Effector memory CD4-positive, alpha-beta T cell (primary cell): Measurements from ENCODE around the gene AKR1D1.
"Not testable (repeated sequence)": the region's sequence is repeated elsewhere in the genome, so short reads cannot be mapped to it uniquely, and the experiment has no call there.

Experiments
- DNase-seq, 3 donors: peaks; one replicate each; pipeline ENCODE4 v3.0.0-alpha.2; 2020
- H3K27ac ChIP-seq: 2 replicates; pipeline ENCODE4 v1.7.0; 2013; ENCODE audit warnings: mild to moderate bottlenecking, low read length, moderate library complexity; ENCODE audit not compliant: insufficient read depth, poor library complexity, severe bottlenecking
- H3K27me3 ChIP-seq: replicated peaks from 2 replicates; pipeline ENCODE4 v1.7.0; 2013; ENCODE audit warnings: mild to moderate bottlenecking, low read length; ENCODE audit not compliant: insufficient read depth, control insufficient read depth, poor library complexity, severe bottlenecking
- H3K36me3 ChIP-seq: 2 replicates; pipeline ENCODE4 v1.7.0; 2013; ENCODE audit warnings: mild to moderate bottlenecking, low read length, moderate library complexity; ENCODE audit not compliant: control insufficient read depth, insufficient read depth
- H3K4me1 ChIP-seq: 2 replicates; pipeline ENCODE4 v1.7.0; 2013; ENCODE audit warnings: low read length, mild to moderate bottlenecking; ENCODE audit not compliant: control insufficient read depth, insufficient read depth, poor library complexity, severe bottlenecking
- H3K4me3 ChIP-seq: 2 replicates; pipeline ENCODE4 v1.7.0; 2013; ENCODE audit warnings: low read length, low read depth, mild to moderate bottlenecking; ENCODE audit not compliant: insufficient read depth, poor library complexity, severe bottlenecking
- H3K9me3 ChIP-seq: 2 replicates; pipeline ENCODE4 v1.7.0; 2013; ENCODE audit warnings: mild to moderate bottlenecking, low read length, moderate library complexity; ENCODE audit not compliant: control insufficient read depth

Gene AKR1D1

DNA sequence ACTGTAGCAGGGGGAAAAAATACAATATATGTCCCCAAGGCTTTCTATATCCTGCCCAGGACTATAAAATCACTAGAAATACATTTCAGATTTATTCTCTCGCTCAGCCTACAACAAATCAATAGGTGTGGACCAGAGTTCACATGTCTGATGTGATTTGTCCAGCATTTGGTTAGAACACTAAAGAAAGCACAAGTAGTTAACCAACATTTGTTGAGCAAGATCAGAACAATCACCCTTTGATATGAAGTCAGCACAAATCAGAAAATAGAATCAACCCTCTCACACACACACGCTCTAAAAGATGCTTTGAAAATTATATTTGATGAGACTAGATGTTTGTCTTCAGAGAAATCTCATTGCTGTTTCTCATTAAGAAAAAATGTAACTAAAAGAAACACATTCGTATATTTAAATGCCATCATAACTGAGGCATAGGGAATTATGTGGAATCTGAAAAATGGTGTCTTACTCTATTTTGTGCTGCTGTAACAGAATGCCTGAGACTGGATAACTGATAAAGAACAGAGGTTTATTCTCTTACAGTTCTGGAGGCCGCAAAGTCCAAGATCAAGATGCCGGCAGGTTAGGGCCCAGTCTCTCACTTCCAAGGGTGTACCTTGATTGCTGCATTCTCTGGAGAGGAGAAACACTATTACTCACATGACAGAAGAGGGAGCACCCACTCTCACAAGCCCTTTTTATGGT, 10.5 kb downstream of the AKR1D1 start:
- H3K27me3 ChIP-seq: no peaks in the 10 kb centered on the region
- H3K36me3 ChIP-seq: no peaks in the 10 kb centered on the region

GRCh38 chr7:138089080-138089901, 13.0 kb downstream of the AKR1D1 start:
- H3K36me3 ChIP-seq: no peaks in the 10 kb centered on the region
- H3K27ac ChIP-seq: no peak overlapping the region
- no peaks in the 10 kb centered on the region for H3K27me3 ChIP-seq
- H3K4me1 ChIP-seq: no peaks in the 10 kb centered on the region
- no peak overlapping the region for H3K4me3 ChIP-seq
- no peak for DNase-seq
- no peaks in the 10 kb centered on the region for H3K9me3 ChIP-seq

More for the DNA sequence above, 10.5 kb downstream of the AKR1D1 start:
- H3K9me3 ChIP-seq: no peaks in the 10 kb centered on the region
- DNase-seq: no peak
- no peak overlapping the region for H3K4me3 ChIP-seq
- H3K27ac ChIP-seq: no peak overlapping the region
- no peaks in the 10 kb centered on the region for H3K4me1 ChIP-seq

DNA sequence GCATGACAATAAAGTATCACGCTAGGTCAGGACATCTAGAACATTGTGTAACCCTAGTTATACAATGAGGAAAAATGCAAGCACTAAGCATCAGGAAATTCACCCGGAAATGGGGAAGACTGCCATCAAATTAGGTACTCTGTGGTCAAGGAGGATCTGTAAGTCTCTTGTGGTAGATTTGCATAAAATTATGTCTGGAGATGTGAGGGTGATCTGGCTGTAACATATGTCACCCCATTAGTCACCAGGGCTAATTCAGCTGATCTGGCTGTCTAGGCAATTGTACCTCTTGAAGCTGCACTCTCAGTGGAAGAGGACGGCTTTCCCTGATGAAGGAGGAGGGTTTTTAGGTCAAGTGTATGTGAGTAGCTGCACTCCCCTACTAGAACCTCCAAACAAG, 14.8 kb downstream of the AKR1D1 start:
- no peak for DNase-seq
- H3K27ac ChIP-seq: no peak overlapping the region
- no peaks in the 10 kb centered on the region for H3K36me3 ChIP-seq
- no peak overlapping the region for H3K4me3 ChIP-seq
- no peaks in the 10 kb centered on the region for H3K4me1 ChIP-seq
- no peaks in the 10 kb centered on the region for H3K9me3 ChIP-seq
- H3K27me3 ChIP-seq: no peaks in the 10 kb centered on the region

DNA sequence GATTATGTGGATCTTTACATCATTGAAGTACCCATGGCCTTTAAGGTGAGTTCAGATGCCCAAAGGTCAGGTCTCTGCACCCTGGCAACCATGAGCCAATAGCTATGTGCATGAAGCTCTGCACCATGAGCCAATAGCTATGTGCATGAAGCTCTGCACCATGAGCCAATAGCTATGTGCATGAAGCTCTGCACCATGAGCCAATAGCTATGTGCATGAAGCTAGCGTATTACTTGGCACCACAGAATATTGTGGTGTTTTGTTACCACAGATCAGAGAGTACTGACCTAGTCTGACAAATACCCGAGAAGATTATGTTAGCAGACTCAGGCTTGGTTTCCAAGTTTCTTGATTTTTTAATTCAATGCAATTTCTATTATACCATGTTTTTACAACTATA, 15.6 kb downstream of the AKR1D1 start:
- H3K27me3 ChIP-seq, H3K4me3 ChIP-seq, H3K36me3 ChIP-seq, H3K4me1 ChIP-seq, H3K27ac ChIP-seq, DNase-seq, H3K9me3 ChIP-seq: not testable (repeated sequence)

DNA sequence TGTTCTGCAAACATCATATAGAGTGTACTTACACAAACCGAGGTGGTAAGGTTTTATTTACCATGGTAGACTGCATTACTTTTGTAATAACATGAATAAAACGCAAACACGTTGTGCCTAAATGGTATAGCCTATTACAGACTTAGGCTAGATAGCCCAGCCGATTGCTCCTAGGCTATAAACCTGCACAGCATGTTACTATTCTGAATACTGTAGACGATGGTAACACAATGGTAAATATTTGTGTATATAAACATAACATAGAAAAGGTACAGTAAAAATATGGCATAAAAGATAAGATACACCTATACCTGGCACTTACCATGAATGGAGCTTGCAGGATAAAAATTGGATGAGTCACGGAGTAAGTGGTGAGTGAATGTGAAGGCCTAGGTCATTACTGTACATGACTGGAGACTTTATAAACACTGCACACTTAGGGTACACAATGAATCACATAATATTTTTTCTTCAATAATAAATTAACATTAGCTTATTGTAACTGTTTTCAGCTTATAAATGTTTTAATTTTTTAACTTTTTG, 16.3 kb downstream of the AKR1D1 start:
- Histone ChIP-seq H3K4me3 (no peak overlapping the region), H3K9me3 (no peaks in the 10 kb centered on the region), H3K4me1 (no peaks in the 10 kb centered on the region), H3K36me3 (no peaks in the 10 kb centered on the region), H3K27me3 (no peaks in the 10 kb centered on the region), H3K27ac (no peak overlapping the region)
- DNase-seq: no peak

DNA sequence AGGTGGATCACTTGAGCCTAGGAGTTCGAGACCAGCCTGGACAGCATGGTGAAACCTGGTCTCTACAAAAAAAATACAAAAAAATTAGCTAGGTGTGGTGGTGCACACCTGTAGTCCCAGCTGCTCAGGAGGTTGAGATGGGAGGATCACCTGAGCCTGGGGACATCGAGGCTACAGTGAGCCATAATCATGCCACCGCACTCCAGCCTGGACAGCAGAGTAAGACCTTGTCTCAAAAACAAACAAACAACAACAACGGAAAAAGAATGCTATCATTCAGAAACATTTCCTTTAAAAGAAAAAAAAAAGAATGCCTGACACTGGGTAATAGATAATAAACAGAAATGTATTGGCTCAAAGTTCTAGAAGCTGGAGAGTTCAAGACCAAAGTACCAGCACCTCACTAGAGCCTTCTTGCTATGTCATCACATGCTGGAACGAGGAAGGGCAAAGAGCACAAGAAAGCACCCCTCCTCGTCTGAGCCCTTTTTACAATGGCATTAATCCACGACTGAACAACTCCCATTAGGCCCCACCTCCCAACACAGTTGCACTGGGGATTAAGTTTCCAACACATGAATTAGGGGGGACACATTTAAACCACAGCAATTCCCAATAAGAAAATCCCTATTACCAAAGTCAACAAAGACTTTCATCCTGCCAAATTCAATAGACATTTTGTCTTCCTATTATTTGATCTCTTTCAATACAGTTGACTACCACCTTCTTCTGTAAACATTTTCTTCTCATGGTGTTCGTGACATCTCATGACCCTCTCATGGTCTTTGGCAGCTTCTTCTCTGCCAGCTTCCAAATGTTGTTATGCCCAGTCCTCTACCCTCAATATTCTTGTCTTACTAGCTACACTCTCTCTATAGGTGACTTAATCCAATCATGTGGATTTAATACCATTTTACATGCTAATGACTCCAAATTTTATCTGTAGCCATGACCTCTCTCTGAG, 20.0 kb downstream of the AKR1D1 start:
- no peak for DNase-seq
- Histone ChIP-seq H3K36me3 (no peaks in the 10 kb centered on the region), H3K4me3 (no peak overlapping the region), H3K27ac (no peak overlapping the region), H3K4me1 (no peaks in the 10 kb centered on the region), H3K27me3 (no peaks in the 10 kb centered on the region), H3K9me3 (no peaks in the 10 kb centered on the region)

DNA sequence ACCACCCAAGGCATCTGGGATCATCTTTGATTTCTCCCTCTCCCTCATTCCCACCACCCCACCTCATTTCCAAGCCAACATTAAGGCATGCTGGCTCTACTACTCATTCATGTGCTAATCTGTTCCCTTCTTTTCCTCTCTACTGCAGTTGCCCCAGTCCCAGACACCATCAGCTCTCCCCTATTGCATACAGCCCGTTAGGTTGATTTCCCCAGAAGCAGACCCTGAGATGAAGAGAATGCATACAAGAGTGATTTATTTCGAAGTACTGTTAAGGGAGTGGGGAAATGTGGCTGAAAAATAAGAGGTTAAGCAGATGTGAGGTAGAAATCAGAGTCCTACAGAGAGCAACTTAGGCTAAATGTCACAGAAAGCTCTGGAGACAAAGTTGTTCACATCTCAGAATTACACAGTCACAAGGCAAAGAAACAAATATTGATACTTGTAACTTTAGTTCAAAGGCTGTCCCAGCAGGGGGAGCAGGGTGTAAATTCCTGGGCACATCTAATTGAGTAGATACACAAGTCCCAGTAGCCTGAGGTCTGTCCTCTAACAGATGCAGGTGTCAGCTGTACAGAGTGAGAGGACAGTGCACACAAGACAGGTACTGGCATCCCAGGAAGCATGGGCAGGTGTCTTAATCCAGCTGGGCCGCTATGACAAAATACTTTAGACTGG, 20.9 kb downstream of the AKR1D1 start:
- Histone ChIP-seq H3K4me3 (no peak overlapping the region), H3K27me3 (no peaks in the 10 kb centered on the region)
- no peak for DNase-seq

GRCh38 chr7:138099813-138100212, 23.6 kb downstream of the AKR1D1 start:
- DNase-seq: no peak
- Histone ChIP-seq H3K4me3 (no peak overlapping the region), H3K4me1 (no peaks in the 10 kb centered on the region), H3K27ac (no peak overlapping the region), H3K27me3 (no peaks in the 10 kb centered on the region), H3K9me3 (no peaks in the 10 kb centered on the region), H3K36me3 (no peaks in the 10 kb centered on the region)

More for the DNA sequence above, 20.9 kb downstream of the AKR1D1 start:
- Histone ChIP-seq H3K36me3 (no peaks in the 10 kb centered on the region), H3K9me3 (no peaks in the 10 kb centered on the region), H3K27ac (no peak overlapping the region), H3K4me1 (no peaks in the 10 kb centered on the region)

- no peaks in the 10 kb centered on the region for H3K36me3 ChIP-seq
- H3K27ac ChIP-seq: no peak overlapping the region
- no peak overlapping the region for H3K4me3 ChIP-seq
- H3K27me3 ChIP-seq: no peaks in the 10 kb centered on the region
- DNase-seq: no peak
- no peaks in the 10 kb centered on the region for H3K4me1 ChIP-seq
- H3K9me3 ChIP-seq: no peaks in the 10 kb centered on the region
Measured at GRCh38 chr7:138105221-138105620, 29.0 kb downstream of the AKR1D1 start.
